GM21786 (cell line): ENCODE results near the gene PLEKHF1.
"Not testable (repeated sequence)": the region's sequence is repeated elsewhere in the genome, so short reads cannot be mapped to it uniquely, and the experiment has no call there.

Source experiments
- ATAC-seq: cut with Tn5 transposase; IDR thresholded peaks from one replicate; pipeline ENCODE4 v1.9.1; 2021; ENCODE audit not compliant: unreplicated experiment

The PLEKHF1 gene

DNA sequence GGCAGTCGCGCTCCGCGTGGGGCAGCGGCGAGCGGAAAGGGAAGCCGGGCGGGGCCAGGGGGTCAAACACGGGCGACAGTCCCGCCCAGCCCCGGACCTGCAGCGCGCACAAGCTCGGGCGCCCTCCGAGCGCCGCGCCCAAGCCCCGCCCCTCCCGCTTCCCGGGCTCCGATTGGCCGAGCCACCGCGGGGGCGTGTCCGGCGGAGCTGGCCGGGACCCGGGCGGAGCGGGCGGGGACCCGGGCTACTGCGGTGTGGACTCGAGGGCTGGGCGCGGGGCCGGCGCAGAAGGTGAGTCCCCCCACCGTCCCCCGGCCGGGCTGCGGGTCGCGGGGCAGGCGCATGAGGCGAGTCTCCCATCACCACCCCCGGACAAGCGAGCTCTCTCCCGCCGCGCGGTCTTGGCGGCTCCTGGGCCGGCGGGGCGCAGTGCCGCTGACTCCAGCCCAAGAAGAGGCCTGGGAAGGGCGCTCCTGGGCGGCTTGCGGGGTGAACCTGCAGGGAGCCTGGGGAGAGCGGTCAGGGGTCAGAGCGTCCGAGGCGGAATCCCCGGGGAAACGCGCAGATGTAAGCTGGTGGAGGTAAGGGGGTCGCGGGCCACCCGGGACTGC is at the start of gene PLEKHF1:
TSS of gene PLEKHF1 (plus strand) at position 247 of the 611 bp plus-strand sequence. CDS start 8,379 bp downstream, outside the sequence.
- ATAC-seq: peak; percentile 86

- ATAC-seq: no peak
Measured at GRCh38 chr19:29615891-29616425, 49.3 kb upstream of the PLEKHF1 start.

DNA sequence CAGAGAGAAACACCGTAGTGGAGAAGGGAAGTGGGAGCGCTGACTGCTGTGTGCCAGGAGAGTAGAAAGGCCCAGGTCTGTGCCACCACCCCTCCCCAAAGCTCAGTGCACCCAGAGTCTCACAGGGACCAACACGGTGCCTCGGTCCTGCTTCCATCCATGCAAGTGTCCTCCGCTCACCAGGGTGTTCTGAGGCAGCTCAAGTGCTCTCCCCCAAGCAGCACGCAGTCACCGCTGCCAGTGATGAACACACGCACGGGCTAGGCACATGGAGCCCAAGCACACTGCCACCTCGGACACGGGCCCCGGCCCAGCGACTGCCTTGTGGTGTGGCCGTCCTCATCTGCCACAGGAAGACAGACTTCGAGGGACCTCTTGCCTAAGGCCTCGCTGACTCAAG is 48.7 kb upstream of the PLEKHF1 start:
- ATAC-seq: no peak

DNA sequence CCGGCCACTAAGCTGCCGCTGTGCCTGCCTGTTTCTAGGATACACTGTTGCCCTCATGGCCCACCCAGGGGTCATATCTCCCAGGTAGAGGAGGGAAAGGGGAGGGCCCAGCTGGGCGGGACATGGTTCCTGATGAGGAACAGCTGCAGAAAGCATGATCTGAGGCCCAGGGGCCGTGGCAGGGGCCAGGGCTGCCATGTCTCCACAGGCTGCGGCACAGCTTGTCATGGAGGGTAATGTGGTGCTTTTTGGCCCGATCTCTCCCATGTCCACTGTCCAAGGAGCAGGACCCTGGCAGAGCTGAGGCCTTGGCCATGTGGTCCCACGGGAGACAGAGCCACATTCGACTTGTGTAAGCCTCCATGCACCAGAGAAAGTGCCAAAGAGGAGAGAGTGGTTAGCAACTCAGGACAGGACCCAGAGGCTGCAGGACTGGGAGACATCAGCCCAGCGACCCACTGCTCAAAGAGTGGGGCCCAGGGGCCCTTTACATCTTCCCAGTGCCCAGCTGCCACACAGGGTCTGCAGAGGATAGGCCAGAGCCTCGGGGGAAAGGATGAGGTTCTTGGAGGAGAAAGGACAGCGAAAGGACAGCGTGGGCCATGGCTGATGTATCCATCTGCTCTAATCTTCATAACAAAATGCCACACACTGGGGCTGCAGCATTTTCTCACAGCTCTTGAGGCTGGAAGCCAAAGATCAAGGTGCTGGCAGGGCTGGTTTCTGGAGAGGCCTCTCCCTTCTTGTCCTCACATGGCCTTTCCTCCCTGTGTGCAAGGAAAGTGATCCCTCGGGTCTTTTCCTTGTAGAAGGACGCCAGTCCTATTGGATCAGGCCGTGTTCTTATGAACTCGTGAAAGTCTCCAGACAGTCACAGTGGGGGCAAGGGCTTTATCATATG is 47.6 kb upstream of the PLEKHF1 start:
- no peak for ATAC-seq

GRCh38 chr19:29618434-29618833 is 46.8 kb upstream of the PLEKHF1 start:
- ATAC-seq: no peak

DNA sequence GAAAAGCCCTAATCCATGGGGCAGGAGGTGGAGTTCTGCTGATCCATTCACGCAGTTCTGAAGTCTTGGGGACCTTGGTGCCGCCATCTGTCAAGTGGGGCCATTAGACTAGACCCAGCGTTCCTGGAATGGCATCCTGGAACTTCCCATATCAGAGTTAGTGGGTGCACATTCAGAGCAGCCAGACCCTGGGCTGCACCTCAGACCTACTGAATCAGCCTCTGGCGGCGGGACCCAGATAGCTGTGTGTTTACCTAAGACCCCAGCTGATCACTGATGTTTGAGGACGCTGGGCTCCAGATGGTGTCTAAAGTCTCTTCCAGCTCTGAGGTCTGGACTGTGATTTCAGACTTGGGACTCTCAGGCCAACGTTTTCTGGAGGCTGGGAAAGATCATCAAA is 46.4 kb upstream of the PLEKHF1 start:
- no peak for ATAC-seq

DNA sequence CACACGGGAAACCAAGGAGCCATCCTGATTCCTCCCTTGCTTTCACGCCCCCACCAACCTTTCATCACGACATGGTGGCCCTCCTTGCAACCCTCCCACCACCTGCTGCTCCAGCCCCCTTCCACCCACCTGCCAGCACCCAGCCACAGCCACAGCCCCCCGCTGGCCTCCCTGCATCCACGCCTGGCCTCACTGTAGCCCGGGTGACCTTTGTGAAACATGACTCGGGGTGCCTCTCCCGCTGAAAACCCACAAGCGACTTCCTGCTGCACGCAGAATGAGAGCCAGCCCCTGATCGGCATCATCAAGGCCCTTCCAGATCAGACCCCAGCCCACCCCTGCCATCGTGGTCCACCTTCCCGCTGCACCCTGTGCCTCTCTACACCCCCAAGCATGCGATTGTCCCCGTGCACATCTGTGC is 44.3 kb upstream of the PLEKHF1 start:
- no peak for ATAC-seq

- peak; percentile 68 for ATAC-seq
Measured at GRCh38 chr19:29622166-29623070, 42.8 kb upstream of the PLEKHF1 start.

GRCh38 chr19:29623726-29624488 is 41.4 kb upstream of the PLEKHF1 start:
- ATAC-seq: no peak

- ATAC-seq: no peak
Measured at GRCh38 chr19:29624489-29625185, 40.6 kb upstream of the PLEKHF1 start.

DNA sequence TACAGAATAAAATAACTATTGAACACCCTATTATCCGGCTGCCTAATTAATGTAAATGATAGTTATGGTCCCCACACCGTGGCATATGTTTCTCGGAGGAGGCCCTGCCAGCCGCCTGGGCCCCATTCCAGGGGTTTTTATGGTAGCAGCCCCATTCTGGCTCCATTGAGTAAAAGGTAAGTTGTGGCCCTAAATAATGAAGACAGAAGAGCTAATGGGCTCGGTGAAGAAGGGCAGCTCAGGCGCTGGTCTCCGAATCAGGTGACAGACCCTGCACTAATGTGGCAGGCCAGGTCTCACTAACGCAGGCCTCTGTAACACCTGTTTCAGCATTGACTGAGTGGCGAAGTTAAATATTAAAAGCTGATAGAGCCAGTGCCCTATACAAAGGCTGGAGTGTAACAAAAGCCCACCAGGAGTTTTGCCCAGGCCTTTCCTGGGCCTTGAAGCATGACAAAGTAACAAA is 40.0 kb upstream of the PLEKHF1 start:
- ATAC-seq: no peak

- no peak for ATAC-seq
Measured at GRCh38 chr19:29626386-29626785, 38.9 kb upstream of the PLEKHF1 start.

DNA sequence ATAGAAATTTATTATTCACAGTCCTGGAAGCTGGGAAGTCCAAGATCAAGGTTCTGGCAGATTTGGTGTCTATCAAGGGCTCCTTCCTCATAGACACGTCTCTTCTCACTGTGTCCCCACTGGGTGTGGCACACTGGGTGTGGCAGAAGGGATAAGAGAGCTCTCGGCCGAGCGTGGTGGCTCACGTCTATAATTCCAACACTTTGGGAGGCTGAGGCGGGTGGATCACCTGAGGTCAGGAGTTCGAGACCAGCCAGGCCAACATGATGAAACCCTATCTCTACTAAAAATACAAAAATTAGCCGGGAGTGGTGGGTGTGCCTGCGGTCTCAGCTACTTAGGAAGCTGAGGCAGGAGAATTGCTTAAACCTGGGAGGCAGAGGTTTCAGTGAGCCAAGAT is 38.4 kb upstream of the PLEKHF1 start:
- not testable (repeated sequence) for ATAC-seq

DNA sequence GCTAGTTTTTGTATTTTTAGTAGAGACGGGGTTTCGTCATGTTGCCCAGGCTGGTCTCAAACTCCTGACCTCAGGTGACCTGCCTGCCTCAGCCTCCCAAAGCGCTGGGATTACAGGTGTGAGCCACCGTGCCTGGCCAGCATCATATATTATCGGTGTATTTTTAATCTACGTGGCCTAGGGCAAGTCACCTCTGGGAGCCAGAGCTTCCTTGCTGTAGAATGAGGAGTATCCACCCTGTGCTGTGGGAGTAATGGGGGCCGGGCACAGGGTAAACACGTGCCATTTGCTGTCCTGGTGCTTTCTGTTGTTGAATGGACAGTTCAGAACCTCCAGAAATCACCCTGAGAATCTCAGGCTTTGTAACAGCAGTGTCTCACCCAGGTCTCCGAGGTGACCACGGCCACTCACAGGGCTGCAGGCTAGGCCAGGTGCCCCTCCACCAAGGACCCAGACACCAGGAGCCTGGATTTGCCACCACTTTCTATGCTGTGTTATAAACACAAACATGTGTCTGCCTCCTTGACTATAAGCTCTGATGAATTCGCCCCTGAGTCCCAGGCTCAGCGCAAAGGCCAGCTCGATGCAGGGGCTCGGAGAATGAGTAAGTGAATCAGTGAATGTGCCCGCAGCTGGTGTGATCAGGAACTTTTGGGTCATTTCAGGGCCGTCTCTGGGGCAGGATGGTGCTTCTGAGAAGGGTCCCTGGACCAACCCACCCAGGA is 36.4 kb upstream of the PLEKHF1 start:
- ATAC-seq: no peak

DNA sequence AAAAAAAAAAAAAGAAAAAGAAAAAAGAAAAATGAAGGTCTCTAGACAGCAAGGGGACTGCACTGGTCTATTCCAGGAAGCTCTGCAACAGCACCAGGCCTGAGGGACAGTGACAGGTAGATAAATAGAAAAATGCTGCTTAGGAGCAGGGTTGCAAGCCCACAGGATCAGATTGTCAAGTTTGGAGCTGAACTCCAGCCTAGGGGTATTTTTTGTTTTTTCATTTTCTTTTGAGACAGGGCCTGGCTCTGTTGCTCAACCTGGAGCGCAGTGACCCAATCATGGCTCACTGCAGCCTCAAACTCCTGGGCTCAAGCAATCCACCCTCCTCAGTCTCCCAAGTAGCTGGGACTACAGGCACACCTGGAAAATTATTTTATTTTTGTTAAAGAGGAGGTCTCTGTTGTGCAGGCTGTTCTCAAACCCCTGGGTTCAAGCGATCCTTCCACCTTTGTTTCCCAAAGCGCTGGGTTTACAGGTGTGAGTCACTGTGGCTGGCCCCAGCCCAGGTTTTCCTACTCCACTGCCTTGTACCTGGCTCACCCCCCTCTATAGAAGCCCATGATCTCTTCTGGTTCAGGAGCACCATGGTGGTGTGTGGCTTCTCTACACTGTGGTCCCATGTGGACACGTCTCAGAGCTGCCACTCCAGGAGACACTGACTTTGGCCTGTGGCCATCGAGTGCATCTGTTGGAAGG is 35.3 kb upstream of the PLEKHF1 start:
- ATAC-seq: no peak

GRCh38 chr19:29630655-29631054 is 34.6 kb upstream of the PLEKHF1 start:
- ATAC-seq: no peak

- no peak for ATAC-seq
Measured at GRCh38 chr19:29631450-29631849, 33.8 kb upstream of the PLEKHF1 start.

GRCh38 chr19:29634002-29634401 is 31.3 kb upstream of the PLEKHF1 start:
- no peak for ATAC-seq
